Endothelial cell of umbilical vein (primary cell): ENCODE data around the gene TMEM178B.

ENCODE experiments used
- GATA2 ChIP-seq: IDR thresholded peaks from 2 replicates; pipeline ENCODE4 v1.7.0; 2011; ENCODE audit warnings: low read depth, mild to moderate bottlenecking, moderate library complexity, mixed read lengths, low read length; ENCODE audit not compliant: insufficient read length, insufficient read depth
- POLR2A ChIP-seq: IDR thresholded peaks from 2 replicates; pipeline ENCODE4 v1.6.1; 2012; ENCODE audit warnings: low read depth, mild to moderate bottlenecking, control low read depth, low read length
- POLR2AphosphoS5 ChIP-seq: IDR thresholded peaks from 2 replicates; pipeline ENCODE4 v1.6.1; 2012; ENCODE audit warnings: low read depth, mild to moderate bottlenecking, control low read depth, low read length, moderate library complexity; ENCODE audit not compliant: insufficient read depth
- TF ChIP-seq, protein P1 (sequence below), 2 donors: IDR thresholded peaks; 1 replicate in 1 of 2; 2 replicates in 1 of 2; pipeline ENCODE4 v1.5.1; 2011; ENCODE audit warnings: low read length in 2 of 2, mild to moderate bottlenecking in 2 of 2, moderate library complexity in 2 of 2, control low read depth in 1 of 2, inconsistent platforms in 1 of 2, low read depth in 1 of 2; ENCODE audit not compliant: insufficient read depth in 1 of 2; ENCODE audit errors: extremely low read depth in 1 of 2
- TF ChIP-seq, protein P2 (sequence below): IDR thresholded peaks from 2 replicates; pipeline ENCODE4 v1.6.1; 2011; ENCODE audit not compliant: insufficient read depth, insufficient read length

DNA sequence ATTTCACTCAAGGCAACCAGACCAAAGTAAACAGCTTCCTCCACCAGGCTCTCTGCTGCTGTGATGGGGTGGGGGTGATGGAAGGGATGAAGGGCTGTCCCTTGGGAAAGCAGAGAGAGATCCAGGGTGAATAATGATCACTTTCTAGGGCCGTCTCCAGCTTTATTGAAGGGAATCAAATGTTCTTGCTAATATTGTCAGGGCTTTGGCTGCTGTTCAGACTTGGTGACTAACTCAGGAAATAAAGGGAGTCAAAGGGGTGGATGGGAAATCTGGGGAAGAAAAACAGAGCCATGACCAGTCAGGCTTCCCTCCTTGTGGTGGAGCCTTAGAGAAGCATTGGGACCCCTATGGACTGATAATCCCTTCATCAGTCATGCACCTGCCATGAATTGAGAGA is 281.2 kb downstream of the TMEM178B start:
- TF ChIP-seq, protein P1, sequence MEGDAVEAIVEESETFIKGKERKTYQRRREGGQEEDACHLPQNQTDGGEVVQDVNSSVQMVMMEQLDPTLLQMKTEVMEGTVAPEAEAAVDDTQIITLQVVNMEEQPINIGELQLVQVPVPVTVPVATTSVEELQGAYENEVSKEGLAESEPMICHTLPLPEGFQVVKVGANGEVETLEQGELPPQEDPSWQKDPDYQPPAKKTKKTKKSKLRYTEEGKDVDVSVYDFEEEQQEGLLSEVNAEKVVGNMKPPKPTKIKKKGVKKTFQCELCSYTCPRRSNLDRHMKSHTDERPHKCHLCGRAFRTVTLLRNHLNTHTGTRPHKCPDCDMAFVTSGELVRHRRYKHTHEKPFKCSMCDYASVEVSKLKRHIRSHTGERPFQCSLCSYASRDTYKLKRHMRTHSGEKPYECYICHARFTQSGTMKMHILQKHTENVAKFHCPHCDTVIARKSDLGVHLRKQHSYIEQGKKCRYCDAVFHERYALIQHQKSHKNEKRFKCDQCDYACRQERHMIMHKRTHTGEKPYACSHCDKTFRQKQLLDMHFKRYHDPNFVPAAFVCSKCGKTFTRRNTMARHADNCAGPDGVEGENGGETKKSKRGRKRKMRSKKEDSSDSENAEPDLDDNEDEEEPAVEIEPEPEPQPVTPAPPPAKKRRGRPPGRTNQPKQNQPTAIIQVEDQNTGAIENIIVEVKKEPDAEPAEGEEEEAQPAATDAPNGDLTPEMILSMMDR (IDR thresholded peaks at IDR 0.05; ENCODE audit: extremely low read depth in 1 of 2, insufficient read depth in 1 of 2, low read depth in 1 of 2, low read length in 2 of 2): no peak
- TF ChIP-seq, protein P2, sequence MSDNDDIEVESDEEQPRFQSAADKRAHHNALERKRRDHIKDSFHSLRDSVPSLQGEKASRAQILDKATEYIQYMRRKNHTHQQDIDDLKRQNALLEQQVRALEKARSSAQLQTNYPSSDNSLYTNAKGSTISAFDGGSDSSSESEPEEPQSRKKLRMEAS: no peak
- TF ChIP-seq GATA2: no peak
- TF ChIP-seq POLR2A: no peak
- peak; percentile 29 for TF ChIP-seq POLR2AphosphoS5
